NOMO-1 treated with dmso at 0.1 percent for 144 hours (cell line): Measurements from ENCODE around the gene RNF31.

Experiments used
- DNase-seq: peaks from one replicate; lab custom pipeline; 2025; ENCODE audit not compliant: unreplicated experiment; lab: John Stamatoyannopoulos, UW

Gene RNF31

GRCh38 chr14:24137529-24138395 lies 9.5 kb upstream of the RNF31 start:
- no peak for DNase-seq

GRCh38 chr14:24138396-24139271 lies 8.7 kb upstream of the RNF31 start:
- no peak for DNase-seq

GRCh38 chr14:24139272-24139934 lies 7.9 kb upstream of the RNF31 start:
- DNase-seq = no peak

GRCh38 chr14:24141097-24141880 lies 6.0 kb upstream of the RNF31 start, which contains the start of gene EMC9:
Gene EMC9, minus strand, starts transcription at chr14:24141591. Its CDS starts 287 bp downstream, at chr14:24141304.
- DNase-seq = peak; percentile 98

DNA sequence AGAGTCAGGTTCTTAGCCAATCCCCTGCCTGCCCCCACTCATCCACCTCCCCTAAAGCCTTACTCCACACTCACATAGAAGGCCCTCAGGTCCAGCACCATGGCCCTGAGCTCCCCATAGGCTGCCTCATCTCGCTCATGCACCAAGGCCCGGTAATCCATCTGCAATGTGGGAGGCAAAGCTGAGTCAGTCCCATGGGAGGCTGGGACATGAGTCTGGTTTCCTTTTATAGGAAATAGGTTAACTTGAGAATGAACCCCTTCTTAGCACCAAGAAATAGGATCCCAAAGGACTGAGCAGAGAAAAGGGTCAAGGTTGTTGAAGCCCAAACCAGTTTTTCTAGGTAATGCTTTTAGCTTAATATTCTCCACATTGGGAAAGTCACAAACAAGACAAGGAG lies 3.8 kb upstream of the RNF31 start:
- no peak for DNase-seq

DNA sequence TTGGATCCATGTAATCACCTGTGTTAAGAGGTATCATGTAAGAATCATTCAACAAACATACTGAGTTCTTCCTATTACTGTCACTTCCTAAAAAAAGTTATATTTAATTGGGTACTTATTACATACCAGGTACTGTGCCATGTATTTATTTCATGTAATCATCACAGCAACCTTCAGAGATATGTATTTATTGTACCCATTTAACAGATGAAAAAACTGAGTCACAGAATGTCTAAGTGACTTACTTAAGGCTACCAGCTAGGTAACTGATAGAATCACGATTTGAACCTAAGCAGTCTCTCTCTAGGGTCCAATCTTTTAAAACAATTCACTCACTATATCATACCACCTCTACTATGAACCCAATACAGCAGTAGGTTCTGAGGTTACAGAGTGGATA lies 2.8 kb upstream of the RNF31 start:
- DNase-seq = no peak

DNA sequence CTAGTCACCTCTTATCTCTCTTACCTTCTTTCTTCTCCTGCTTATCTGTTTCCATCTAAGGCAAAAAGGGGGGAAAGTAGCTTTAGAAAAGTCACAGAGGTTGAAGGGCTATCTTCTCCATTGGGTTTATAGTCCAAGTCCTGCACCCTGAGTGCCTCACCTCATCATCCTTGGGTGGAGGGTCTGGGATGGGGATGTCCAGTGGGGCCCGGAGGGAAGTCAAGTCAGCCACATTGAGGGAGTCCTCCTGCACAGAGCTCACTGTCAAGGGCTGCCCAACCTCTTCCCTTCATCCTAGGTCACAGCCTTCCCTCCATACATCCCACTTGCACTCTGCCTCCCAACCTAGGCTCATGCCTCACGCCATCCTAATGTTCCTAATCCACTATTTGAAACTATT lies 2.1 kb upstream of the RNF31 start:
- DNase-seq = no peak

GRCh38 chr14:24145690-24146452 lies 1.4 kb upstream of the RNF31 start:
- peak; percentile 23 for DNase-seq

GRCh38 chr14:24146453-24146977 lies 783 bp upstream of the RNF31 start, which contains the start of gene PSME2:
Gene PSME2, minus strand, starts transcription at chr14:24146610. Its CDS starts 29 bp downstream, at chr14:24146581.
- DNase-seq = peak; percentile 96

DNA sequence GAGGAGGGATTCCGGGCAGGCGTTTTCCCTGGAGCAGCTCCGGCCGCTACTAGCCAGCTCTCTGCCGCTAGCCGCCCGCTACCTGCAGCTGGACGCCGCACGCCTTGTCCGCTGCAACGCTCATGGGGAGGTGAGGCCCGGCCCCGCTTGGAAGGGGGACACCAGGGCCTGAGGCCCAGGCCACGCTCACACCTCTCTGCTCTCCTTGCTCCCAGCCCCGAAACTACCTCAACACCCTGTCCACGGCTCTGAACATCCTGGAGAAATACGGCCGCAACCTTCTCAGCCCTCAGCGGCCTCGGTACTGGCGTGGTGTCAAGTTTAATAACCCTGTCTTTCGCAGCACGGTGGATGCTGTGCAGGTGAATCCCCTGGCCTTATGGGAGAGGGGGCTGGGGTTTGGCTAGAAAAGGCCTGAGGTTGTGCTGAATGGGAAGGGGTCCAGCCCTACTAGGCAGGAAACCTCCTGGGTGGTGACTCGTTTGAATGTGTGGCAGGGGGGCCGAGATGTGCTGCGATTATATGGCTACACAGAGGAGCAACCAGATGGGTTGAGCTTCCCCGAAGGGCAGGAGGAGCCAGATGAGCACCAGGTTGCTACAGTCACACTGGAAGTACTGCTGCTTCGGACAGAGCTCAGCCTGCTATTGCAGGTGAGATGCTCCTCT lies 597 bp downstream of the RNF31 start:
- DNase-seq = no peak

DNA sequence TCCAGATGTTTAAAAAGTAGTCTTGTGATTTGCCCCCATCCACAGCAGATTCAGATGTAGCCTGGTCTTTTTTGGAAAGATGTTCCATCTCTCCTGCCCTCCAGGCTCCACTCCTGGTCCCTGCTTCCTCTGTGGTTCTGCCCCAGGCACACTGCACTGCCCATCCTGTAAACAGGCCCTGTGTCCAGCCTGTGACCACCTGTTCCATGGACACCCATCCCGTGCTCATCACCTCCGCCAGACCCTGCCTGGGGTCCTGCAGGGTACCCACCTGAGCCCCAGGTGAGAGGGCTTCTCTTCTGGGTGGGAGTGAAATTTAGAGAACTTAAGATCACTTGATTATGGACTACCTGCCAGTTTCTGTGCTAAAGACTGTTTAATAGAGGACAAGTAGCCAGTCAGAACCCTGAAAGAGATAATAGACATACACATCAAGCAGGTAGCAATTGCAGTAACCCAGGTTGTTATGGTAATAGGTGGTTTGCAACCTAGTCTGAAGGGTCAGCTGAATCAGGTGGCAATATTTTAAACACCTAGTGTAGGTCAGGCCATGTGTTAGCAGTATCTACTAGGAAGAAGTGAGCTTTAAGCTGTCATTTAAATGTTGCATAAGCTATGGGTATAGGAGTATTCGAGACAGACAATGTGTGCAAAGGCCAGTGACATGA lies 2.1 kb downstream of the RNF31 start:
- DNase-seq = no peak

- no peak for DNase-seq
These were observed 2.8 kb downstream of the RNF31 start for GRCh38 chr14:24150061-24150460.

GRCh38 chr14:24150567-24150966 lies 3.3 kb downstream of the RNF31 start:
- no peak for DNase-seq

DNA sequence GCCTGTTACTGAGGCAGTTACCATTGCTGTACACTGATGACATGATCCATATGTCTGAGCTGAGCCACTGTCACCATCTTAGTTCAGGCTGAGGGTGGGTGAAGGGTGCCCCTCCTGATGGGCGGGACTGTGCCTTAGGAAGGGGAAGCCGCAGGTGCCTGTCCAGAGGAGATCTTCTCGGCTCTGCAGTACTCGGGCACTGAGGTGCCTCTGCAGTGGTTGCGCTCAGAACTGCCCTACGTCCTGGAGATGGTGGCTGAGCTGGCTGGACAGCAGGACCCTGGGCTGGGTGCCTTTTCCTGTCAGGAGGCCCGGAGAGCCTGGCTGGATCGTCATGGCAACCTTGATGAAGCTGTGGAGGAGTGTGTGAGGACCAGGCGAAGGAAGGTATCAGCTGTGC lies 3.7 kb downstream of the RNF31 start:
- no peak for DNase-seq

- no peak for DNase-seq
These were observed 4.2 kb downstream of the RNF31 start for GRCh38 chr14:24151404-24152080.

DNA sequence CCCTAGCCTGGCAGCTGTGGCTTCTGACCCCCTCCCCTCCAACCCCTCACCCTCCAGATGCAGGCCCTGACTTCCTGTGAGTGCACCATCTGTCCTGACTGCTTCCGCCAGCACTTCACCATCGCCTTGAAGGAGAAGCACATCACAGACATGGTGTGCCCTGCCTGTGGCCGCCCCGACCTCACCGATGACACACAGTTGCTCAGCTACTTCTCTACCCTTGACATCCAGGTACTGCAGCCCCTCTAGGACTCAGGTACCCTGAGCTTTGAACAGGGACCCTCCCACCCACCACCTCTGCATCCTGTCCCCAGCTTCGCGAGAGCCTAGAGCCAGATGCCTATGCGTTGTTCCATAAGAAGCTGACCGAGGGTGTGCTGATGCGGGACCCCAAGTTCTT lies 7.8 kb downstream of the RNF31 start:
- no peak for DNase-seq

- no peak for DNase-seq
These were observed 9.5 kb downstream of the RNF31 start for GRCh38 chr14:24156840-24157239.

- DNase-seq = no peak
These were observed 10.0 kb downstream of the RNF31 start for GRCh38 chr14:24157331-24157730.
